ENCODE data around the gene UBN1.

Gene UBN1

GRCh38 chr16:4874666-4875065 lies 27.4 kb downstream of the UBN1 start:
- no peak overlapping the region for H3K4me3 ChIP-seq (ENCODE audit: low read depth in 1 of 2, low read length in 1 of 2)
- no peaks in the 10 kb centered on the region for H3K27me3 ChIP-seq
- H3K9me3 ChIP-seq, result no peaks in the 10 kb centered on the region
- peaks cover 6 to 8% of the 10 kb centered on the region in 2 experiments for H3K4me1 ChIP-seq (ENCODE audit: control insufficient read depth in 1 of 2, insufficient read depth in 1 of 2, low read depth in 1 of 2, low read length in 1 of 2)
- peaks cover 100% of the 10 kb centered on the region for H3K36me3 ChIP-seq
- peak overlapping the region; percentile 31 for H3K27ac ChIP-seq
- no peak for TF ChIP-seq CTCF (IDR thresholded peaks at IDR 0.05)

- Histone ChIP-seq H3K36me3 (peaks cover 100% of the 10 kb centered on the region), H3K4me1 (ENCODE audit: control insufficient read depth in 1 of 2, insufficient read depth in 1 of 2, low read depth in 1 of 2, low read length in 1 of 2) (peaks cover 0 to 2% of the 10 kb centered on the region in 2 experiments), H3K9me3 (no peaks in the 10 kb centered on the region), H3K27ac (peak overlapping the region; percentile 15), H3K4me3 (ENCODE audit: low read depth in 1 of 2, low read length in 1 of 2) (no peak overlapping the region), H3K27me3 (no peaks in the 10 kb centered on the region)
- no peak for TF ChIP-seq CTCF (IDR thresholded peaks at IDR 0.05)
Observed at GRCh38 chr16:4876646-4877379, 29.5 kb downstream of the UBN1 start.

GRCh38 chr16:4877380-4877685 lies 30.1 kb downstream of the UBN1 start:
- Histone ChIP-seq H3K4me1 (ENCODE audit: control insufficient read depth in 1 of 2, insufficient read depth in 1 of 2, low read depth in 1 of 2, low read length in 1 of 2) (no peaks in the 10 kb centered on the region), H3K36me3 (peaks cover 100% of the 10 kb centered on the region), H3K4me3 (ENCODE audit: low read depth in 1 of 2, low read length in 1 of 2) (no peak overlapping the region), H3K27ac (peak overlapping the region; percentile 15), H3K27me3 (no peaks in the 10 kb centered on the region), H3K9me3 (no peaks in the 10 kb centered on the region)
- TF ChIP-seq CTCF (IDR thresholded peaks at IDR 0.05), result no peak

- peaks cover 100% of the 10 kb centered on the region for H3K36me3 ChIP-seq
- H3K9me3 ChIP-seq, result no peaks in the 10 kb centered on the region
- peak overlapping the region; percentile 21 for H3K27ac ChIP-seq
- TF ChIP-seq CTCF (IDR thresholded peaks at IDR 0.05), result no peak
- no peaks in the 10 kb centered on the region for H3K4me1 ChIP-seq (ENCODE audit: control insufficient read depth in 1 of 2, insufficient read depth in 1 of 2, low read depth in 1 of 2, low read length in 1 of 2)
- H3K27me3 ChIP-seq, result no peaks in the 10 kb centered on the region
- H3K4me3 ChIP-seq (ENCODE audit: low read depth in 1 of 2, low read length in 1 of 2), result no peak overlapping the region
Observed at GRCh38 chr16:4879049-4879448, 31.8 kb downstream of the UBN1 start.

DNA sequence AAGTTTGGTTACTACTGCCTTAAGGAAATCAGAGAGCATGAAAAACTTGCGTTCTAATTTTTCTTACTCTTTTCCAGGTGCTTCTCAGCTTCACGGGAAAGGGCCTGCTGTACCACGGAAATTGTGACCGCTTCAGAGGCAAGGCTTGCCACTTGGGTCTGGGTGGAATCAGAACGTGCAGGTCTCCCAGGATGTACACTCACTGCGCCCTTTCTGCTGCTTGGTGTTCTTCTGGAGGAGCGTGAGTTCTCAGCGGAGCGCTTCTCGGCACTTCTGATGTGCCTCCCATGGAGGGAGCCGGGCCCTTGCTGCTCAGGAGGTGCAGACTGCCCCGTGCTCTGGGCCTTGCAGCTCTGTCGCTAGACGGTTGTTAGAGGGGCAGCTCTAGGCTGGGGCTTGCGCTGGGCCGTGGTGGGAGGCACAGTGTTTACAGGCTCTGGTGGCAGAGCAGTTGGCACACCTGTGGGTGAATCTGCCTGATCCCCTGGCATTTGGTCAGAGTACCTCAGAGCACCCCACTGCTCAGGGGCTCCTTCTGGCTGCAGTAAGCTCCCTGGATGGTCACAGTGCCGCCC lies 32.8 kb downstream of the UBN1 start:
- no peak for TF ChIP-seq CTCF (IDR thresholded peaks at IDR 0.05)
- Histone ChIP-seq H3K9me3 (no peaks in the 10 kb centered on the region), H3K4me1 (ENCODE audit: control insufficient read depth in 1 of 2, insufficient read depth in 1 of 2, low read depth in 1 of 2, low read length in 1 of 2) (no peaks in the 10 kb centered on the region), H3K27me3 (no peaks in the 10 kb centered on the region), H3K4me3 (ENCODE audit: low read depth in 1 of 2, low read length in 1 of 2) (no peak overlapping the region), H3K27ac (no peak overlapping the region), H3K36me3 (peaks cover 100% of the 10 kb centered on the region)
